Activated naive CD4-positive, alpha-beta T cell treated with anti-CD3 and anti-CD28 coated beads, Interleukin-2, amount 50 U/mL, for 24 hours (primary cell): ENCODE measurements around the gene SESN2.
A peak's percentile ranks its signal among the peaks of the same experiment; 100 is the strongest.

ENCODE experiments used
- H3K27ac Mint-ChIP-seq: one replicate; pipeline ENCODE4 v1.8.0; 2021; ENCODE audit warnings: mild to moderate bottlenecking, mixed read lengths
- H3K27me3 Mint-ChIP-seq: one replicate; pipeline ENCODE4 v1.8.0; 2021; ENCODE audit warnings: mixed read lengths
- H3K36me3 Mint-ChIP-seq: one replicate; pipeline ENCODE4 v1.8.0; 2021; ENCODE audit warnings: mixed read lengths
- H3K4me1 Mint-ChIP-seq: one replicate; pipeline ENCODE4 v1.8.0; 2021; ENCODE audit warnings: mixed read lengths
- H3K4me3 Mint-ChIP-seq: one replicate; pipeline ENCODE4 v1.8.0; 2021; ENCODE audit warnings: mild to moderate bottlenecking, mixed read lengths
- H3K9me3 Mint-ChIP-seq: one replicate; pipeline ENCODE4 v1.8.0; 2021; ENCODE audit warnings: mixed read lengths

The SESN2 gene, protein sequence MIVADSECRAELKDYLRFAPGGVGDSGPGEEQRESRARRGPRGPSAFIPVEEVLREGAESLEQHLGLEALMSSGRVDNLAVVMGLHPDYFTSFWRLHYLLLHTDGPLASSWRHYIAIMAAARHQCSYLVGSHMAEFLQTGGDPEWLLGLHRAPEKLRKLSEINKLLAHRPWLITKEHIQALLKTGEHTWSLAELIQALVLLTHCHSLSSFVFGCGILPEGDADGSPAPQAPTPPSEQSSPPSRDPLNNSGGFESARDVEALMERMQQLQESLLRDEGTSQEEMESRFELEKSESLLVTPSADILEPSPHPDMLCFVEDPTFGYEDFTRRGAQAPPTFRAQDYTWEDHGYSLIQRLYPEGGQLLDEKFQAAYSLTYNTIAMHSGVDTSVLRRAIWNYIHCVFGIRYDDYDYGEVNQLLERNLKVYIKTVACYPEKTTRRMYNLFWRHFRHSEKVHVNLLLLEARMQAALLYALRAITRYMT

GRCh38 chr1:28259252-28259933, at the start of gene SESN2:
Gene SESN2, plus strand, starts transcription at chr1:28259518. Its CDS starts 330 bp downstream, at chr1:28259848.
- peaks cover 1% of the 10 kb centered on the region for H3K36me3 Mint-ChIP-seq
- H3K4me1 Mint-ChIP-seq: peaks cover 47% of the 10 kb centered on the region
- peak within 1 kb of the TSS; percentile 98 for H3K27ac Mint-ChIP-seq
- H3K4me3 Mint-ChIP-seq: peak within 1 kb of the TSS; percentile 86
- no peaks in the 10 kb centered on the region for H3K9me3 Mint-ChIP-seq
- no peaks in the 10 kb centered on the region for H3K27me3 Mint-ChIP-seq

GRCh38 chr1:28209700-28210099, 49.6 kb upstream of the SESN2 start:
- Mint-ChIP-seq H3K36me3 (peaks cover 4% of the 10 kb centered on the region), H3K27ac (no peak overlapping the region), H3K9me3 (no peaks in the 10 kb centered on the region)

GRCh38 chr1:28213315-28213714, 46.0 kb upstream of the SESN2 start:
- no peak overlapping the region for H3K27ac Mint-ChIP-seq
- no peak overlapping the region for H3K4me3 Mint-ChIP-seq
- H3K9me3 Mint-ChIP-seq: no peaks in the 10 kb centered on the region
- peaks cover 3% of the 10 kb centered on the region for H3K36me3 Mint-ChIP-seq
- H3K4me1 Mint-ChIP-seq: peaks cover 11% of the 10 kb centered on the region
- H3K27me3 Mint-ChIP-seq: no peaks in the 10 kb centered on the region

More at GRCh38 chr1:28209700-28210099, 49.6 kb upstream of the SESN2 start:
- H3K4me3 Mint-ChIP-seq: no peak overlapping the region
- H3K27me3 Mint-ChIP-seq: no peaks in the 10 kb centered on the region
- peaks cover 11% of the 10 kb centered on the region for H3K4me1 Mint-ChIP-seq

- no peaks in the 10 kb centered on the region for H3K9me3 Mint-ChIP-seq
- H3K4me1 Mint-ChIP-seq: peaks cover 35% of the 10 kb centered on the region
- no peak overlapping the region for H3K27ac Mint-ChIP-seq
- no peaks in the 10 kb centered on the region for H3K27me3 Mint-ChIP-seq
- no peak overlapping the region for H3K4me3 Mint-ChIP-seq
- peaks cover 13% of the 10 kb centered on the region for H3K36me3 Mint-ChIP-seq
These were observed 30.2 kb upstream of the SESN2 start for GRCh38 chr1:28229089-28229488.

- Mint-ChIP-seq H3K4me1 (peaks cover 38% of the 10 kb centered on the region), H3K27me3 (no peaks in the 10 kb centered on the region), H3K9me3 (no peaks in the 10 kb centered on the region), H3K4me3 (peak overlapping the region; percentile 37), H3K27ac (no peak overlapping the region), H3K36me3 (peaks cover 12% of the 10 kb centered on the region)
These were observed 29.3 kb upstream of the SESN2 start for GRCh38 chr1:28229996-28230395.

GRCh38 chr1:28232558-28233263, 26.6 kb upstream of the SESN2 start, which contains the start of gene DNAJC8:
Gene DNAJC8, minus strand, starts transcription at chr1:28233029. Its CDS starts 31 bp downstream, at chr1:28232998.
- peak within 1 kb of the TSS; percentile 100 for H3K27ac Mint-ChIP-seq
- peak within 1 kb of the TSS; percentile 99 for H3K4me3 Mint-ChIP-seq
- no peaks in the 10 kb centered on the region for H3K9me3 Mint-ChIP-seq
- no peaks in the 10 kb centered on the region for H3K27me3 Mint-ChIP-seq
- peaks cover 7% of the 10 kb centered on the region for H3K36me3 Mint-ChIP-seq
- peaks cover 38% of the 10 kb centered on the region for H3K4me1 Mint-ChIP-seq

DNA sequence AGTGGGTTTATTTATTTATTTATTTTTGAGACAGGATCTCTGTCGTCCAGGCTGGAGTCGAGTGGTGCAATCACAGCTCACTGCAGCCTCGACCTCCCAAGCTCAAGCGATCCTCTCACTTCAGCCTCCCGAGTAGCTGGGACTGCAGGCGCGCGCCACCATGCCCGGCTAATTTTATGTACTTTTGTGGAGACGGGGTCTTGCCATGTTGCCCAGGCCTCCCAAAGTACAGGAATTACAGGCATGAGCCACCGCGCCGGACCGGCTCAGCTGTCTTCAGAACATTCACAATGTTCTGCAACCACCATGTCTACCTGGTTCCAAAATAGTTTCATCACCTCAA, 26.1 kb upstream of the SESN2 start:
- Mint-ChIP-seq H3K4me3 (peak overlapping the region; percentile 57), H3K9me3 (no peaks in the 10 kb centered on the region), H3K4me1 (peaks cover 38% of the 10 kb centered on the region), H3K36me3 (peaks cover 7% of the 10 kb centered on the region), H3K27ac (no peak overlapping the region), H3K27me3 (no peaks in the 10 kb centered on the region)

GRCh38 chr1:28235755-28236655, 23.3 kb upstream of the SESN2 start, which contains the start of gene ATP5IF1:
Gene ATP5IF1, plus strand, starts transcription at chr1:28236124. Its CDS starts 60 bp downstream, at chr1:28236184.
- no peaks in the 10 kb centered on the region for H3K27me3 Mint-ChIP-seq
- H3K27ac Mint-ChIP-seq: no peak within 1 kb of the TSS
- H3K4me3 Mint-ChIP-seq: no peak within 1 kb of the TSS
- no peaks in the 10 kb centered on the region for H3K9me3 Mint-ChIP-seq
- H3K4me1 Mint-ChIP-seq: peaks cover 25% of the 10 kb centered on the region
- peaks cover 4% of the 10 kb centered on the region for H3K36me3 Mint-ChIP-seq

DNA sequence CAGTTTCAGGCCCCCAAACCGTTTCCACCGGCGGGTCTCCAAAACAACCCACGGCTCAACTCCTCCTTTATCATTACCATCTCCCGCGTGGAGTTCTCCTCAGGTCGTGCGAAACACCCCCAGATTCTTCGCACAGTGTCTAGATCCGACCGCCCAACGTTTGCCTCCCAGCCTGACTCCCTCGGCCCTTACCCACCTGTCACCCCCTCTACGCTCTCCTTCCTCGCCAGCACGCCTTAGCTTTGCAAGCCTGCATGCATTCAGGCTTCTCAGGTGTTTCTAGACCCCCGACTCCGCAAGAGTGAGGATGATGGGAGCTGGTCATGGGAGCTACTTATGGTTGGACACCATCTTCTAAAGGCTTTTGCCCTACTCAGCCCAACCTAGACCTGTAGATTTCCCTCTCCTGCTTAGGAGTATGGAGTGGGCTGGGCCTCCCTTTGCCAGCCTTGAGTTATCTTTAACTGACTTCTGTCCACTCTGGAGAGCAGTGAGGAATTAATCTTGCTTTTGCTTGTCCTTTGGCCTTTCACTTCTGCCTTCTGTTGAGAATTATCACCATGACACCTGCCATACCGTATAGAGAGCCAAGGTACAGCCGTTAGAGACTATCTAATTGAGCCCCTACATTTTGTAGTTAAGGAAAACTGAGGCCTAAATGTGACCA, 22.5 kb upstream of the SESN2 start:
- no peaks in the 10 kb centered on the region for H3K27me3 Mint-ChIP-seq
- peaks cover 23% of the 10 kb centered on the region for H3K4me1 Mint-ChIP-seq
- no peak overlapping the region for H3K27ac Mint-ChIP-seq
- no peak overlapping the region for H3K4me3 Mint-ChIP-seq
- no peaks in the 10 kb centered on the region for H3K9me3 Mint-ChIP-seq
- peaks cover 4% of the 10 kb centered on the region for H3K36me3 Mint-ChIP-seq

- Mint-ChIP-seq H3K4me3 (no peak overlapping the region), H3K4me1 (peaks cover 17% of the 10 kb centered on the region), H3K27ac (peak overlapping the region; percentile 68), H3K36me3 (no peaks in the 10 kb centered on the region), H3K9me3 (no peaks in the 10 kb centered on the region), H3K27me3 (no peaks in the 10 kb centered on the region)
These were observed 20.3 kb upstream of the SESN2 start for GRCh38 chr1:28239004-28239403.

DNA sequence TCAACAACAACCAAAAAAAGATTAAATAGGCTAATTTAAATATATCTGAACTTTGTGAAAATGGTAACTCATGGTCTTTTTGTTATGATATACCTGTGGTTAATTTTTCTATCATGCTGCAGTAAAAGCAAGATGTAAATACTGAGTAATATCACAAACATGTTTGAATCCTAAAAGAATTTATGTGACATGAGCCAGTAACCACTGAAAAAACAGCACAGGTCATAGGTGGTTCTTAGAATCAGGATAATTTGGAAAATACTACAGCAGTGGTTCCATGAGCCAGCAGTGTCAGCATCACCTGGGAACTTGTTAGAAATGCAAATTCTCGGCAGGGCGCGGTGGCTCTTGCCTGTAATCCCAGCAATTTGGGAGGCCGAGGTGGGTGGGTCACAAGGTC, 19.3 kb upstream of the SESN2 start:
- H3K36me3 Mint-ChIP-seq: no peaks in the 10 kb centered on the region

GRCh38 chr1:28241638-28242241, 17.6 kb upstream of the SESN2 start:
- H3K27me3 Mint-ChIP-seq: no peaks in the 10 kb centered on the region
- H3K4me3 Mint-ChIP-seq: no peak overlapping the region
- H3K4me1 Mint-ChIP-seq: peaks cover 30% of the 10 kb centered on the region
- no peaks in the 10 kb centered on the region for H3K36me3 Mint-ChIP-seq
- H3K9me3 Mint-ChIP-seq: no peaks in the 10 kb centered on the region
- no peak overlapping the region for H3K27ac Mint-ChIP-seq

More for the DNA sequence above, 19.3 kb upstream of the SESN2 start:
- Mint-ChIP-seq H3K27me3 (no peaks in the 10 kb centered on the region), H3K4me1 (peaks cover 23% of the 10 kb centered on the region), H3K9me3 (no peaks in the 10 kb centered on the region), H3K4me3 (no peak overlapping the region), H3K27ac (peak overlapping the region; percentile 17)

DNA sequence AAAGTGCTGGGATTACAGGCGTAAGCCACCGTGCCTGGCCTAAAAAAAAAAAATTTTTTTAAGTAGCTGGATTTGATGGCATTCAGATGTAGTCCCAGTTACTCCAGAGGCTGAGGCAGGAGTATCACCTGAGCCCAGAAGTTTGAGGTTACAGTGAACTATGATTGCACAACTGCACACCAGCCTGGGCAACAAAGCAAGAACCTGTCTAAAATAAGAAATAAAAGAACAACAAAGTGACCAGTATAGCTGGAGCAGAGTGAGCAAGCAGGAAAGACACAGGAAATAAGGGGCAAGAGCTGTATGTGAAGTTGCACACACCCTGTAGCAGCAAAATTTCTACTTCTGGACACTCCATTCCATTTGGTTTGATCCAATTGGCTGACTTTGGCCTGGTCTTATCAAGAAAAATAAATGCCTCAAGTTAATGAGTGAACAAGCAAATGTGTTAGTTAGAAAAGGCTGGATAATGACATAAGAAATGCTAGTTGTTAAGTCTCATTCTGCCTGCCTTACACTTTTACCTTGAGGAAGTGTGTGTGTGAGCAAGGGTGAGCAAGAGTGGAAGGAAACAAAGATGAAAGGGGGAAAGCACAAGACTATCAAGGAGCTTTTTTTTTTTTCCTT, 15.5 kb upstream of the SESN2 start:
- Mint-ChIP-seq H3K27me3 (no peaks in the 10 kb centered on the region), H3K36me3 (no peaks in the 10 kb centered on the region), H3K27ac (peak overlapping the region; percentile 85), H3K4me3 (peak overlapping the region; percentile 64), H3K9me3 (no peaks in the 10 kb centered on the region), H3K4me1 (peaks cover 46% of the 10 kb centered on the region)
